ENCODE data around the gene BACH2. TPM values are rescaled to one million over a fixed set of nuclear protein-coding genes. Genes with fewer than 3 reads are reported as not detected.
"Not testable (repeated sequence)": the region's sequence is repeated elsewhere in the genome, so short reads cannot be mapped to it uniquely, and the experiment has no call there.

The BACH2 gene
- total and polyA plus RNA-seq, 4 donors = 0.78 to 17.4 (median 3.2) TPM

DNA sequence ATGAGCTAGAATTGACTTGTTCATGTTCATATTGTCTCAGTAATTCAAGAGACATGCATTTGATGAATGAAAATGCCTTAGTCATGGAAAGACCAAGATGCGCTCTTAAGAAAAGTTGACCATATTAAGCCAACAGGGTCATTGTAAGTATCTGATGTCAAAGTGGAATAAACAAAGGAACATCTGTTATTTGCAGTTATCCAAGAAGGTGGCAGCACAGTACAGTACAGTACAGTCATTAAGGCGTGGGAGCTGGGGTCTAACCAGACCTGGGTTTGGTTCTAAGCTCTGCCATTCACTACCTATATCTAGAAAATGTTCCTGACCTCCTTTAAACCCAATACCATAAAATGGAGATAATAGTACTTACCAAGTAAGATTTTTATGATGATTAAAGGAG, 178.1 kb downstream of the BACH2 start:
- Histone ChIP-seq H3K4me3 (no peak overlapping the region), H3K27me3 (ENCODE audit: control insufficient read depth in 3 of 3, insufficient read depth in 3 of 3, low read length in 2 of 3) (peaks cover 0 to 22% (median 0%) of the 10 kb centered on the region in 3 donors), H3K4me1 (ENCODE audit: control insufficient read depth in 5 of 5, insufficient read depth in 5 of 5, low read length in 5 of 5) (no peaks in the 10 kb centered on the region), H3K36me3 (ENCODE audit: control insufficient read depth in 4 of 4, insufficient read depth in 4 of 4, low read length in 4 of 4) (no peaks in the 10 kb centered on the region), H3K9me3 (ENCODE audit: control insufficient read depth in 4 of 4, insufficient read depth in 3 of 4, low read length in 3 of 4) (peaks cover 0 to under 1% (median 0%) of the 10 kb centered on the region in 4 donors), H3K9ac (ENCODE audit: insufficient read depth in 1 of 2, low read length in 2 of 2) (no peak overlapping the region), H3K27ac (ENCODE audit: low read depth in 1 of 2, low read length in 1 of 2) (no peak overlapping the region)
- TF ChIP-seq, protein P1, sequence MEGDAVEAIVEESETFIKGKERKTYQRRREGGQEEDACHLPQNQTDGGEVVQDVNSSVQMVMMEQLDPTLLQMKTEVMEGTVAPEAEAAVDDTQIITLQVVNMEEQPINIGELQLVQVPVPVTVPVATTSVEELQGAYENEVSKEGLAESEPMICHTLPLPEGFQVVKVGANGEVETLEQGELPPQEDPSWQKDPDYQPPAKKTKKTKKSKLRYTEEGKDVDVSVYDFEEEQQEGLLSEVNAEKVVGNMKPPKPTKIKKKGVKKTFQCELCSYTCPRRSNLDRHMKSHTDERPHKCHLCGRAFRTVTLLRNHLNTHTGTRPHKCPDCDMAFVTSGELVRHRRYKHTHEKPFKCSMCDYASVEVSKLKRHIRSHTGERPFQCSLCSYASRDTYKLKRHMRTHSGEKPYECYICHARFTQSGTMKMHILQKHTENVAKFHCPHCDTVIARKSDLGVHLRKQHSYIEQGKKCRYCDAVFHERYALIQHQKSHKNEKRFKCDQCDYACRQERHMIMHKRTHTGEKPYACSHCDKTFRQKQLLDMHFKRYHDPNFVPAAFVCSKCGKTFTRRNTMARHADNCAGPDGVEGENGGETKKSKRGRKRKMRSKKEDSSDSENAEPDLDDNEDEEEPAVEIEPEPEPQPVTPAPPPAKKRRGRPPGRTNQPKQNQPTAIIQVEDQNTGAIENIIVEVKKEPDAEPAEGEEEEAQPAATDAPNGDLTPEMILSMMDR (IDR thresholded peaks at IDR 0.05; ENCODE audit: control extremely low read depth, extremely low read depth) = no peak
- WGBS, 2 donors = 75 to 79% methylated on average over 2 of the region's 2 CpGs
- DNase-seq (no peak), ATAC-seq (ENCODE audit: insufficient read depth, low FRiP score) (no peak)

DNA sequence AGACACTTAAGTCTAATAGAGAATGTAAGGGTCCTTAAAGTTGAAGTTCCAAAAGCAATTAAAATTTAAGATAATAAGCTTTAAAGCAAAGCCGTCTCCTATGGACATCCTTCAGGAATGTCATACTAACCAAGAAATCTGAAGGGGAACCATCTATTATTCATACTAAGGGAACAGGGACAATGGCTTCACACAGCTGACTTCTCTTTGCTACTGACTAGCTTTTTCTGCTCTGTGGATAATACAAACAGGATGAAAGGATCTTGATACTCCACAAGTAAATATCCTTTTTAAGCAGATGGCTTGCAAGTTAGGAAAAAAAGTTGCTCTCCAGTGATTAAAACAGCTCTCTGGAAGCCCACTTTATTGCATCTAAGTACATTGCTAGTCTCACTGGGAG, 178.6 kb downstream of the BACH2 start:
- Histone ChIP-seq H3K27me3 (ENCODE audit: control insufficient read depth in 3 of 3, insufficient read depth in 3 of 3, low read length in 2 of 3) (peaks cover 0 to 20% (median 0%) of the 10 kb centered on the region in 3 donors), H3K27ac (ENCODE audit: low read depth in 1 of 2, low read length in 1 of 2) (no peak overlapping the region), H3K4me1 (ENCODE audit: control insufficient read depth in 5 of 5, insufficient read depth in 5 of 5, low read length in 5 of 5) (no peaks in the 10 kb centered on the region), H3K9ac (ENCODE audit: insufficient read depth in 1 of 2, low read length in 2 of 2) (no peak overlapping the region), H3K4me3 (no peak overlapping the region), H3K36me3 (ENCODE audit: control insufficient read depth in 4 of 4, insufficient read depth in 4 of 4, low read length in 4 of 4) (no peaks in the 10 kb centered on the region), H3K9me3 (ENCODE audit: control insufficient read depth in 4 of 4, insufficient read depth in 3 of 4, low read length in 3 of 4) (peaks cover 0 to 5% (median 0%) of the 10 kb centered on the region in 4 donors)
- 65 to 72% methylated on average over 1 of the region's 1 CpG for WGBS, 2 donors
- TF ChIP-seq, protein P1 (IDR thresholded peaks at IDR 0.05; ENCODE audit: control extremely low read depth, extremely low read depth) = no peak
- ATAC-seq (ENCODE audit: insufficient read depth, low FRiP score) (no peak), DNase-seq (no peak)

DNA sequence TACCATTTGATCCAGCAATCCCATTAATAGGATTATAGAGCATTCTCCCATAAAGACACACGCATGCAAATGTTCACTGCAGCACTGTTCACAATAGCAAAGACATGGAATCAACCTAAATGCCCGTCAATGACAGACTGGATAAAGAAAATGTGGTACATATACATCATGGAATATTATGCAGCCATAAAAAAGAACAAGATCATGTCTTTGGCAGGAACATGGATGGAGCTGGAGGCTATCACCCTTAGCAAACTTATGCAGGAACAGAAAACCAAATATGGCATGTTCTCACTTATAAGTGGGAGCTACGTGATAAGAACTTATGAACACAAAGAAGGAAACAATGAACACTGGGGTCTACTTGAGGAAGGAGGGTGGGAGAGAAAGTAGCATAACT, 180.5 kb downstream of the BACH2 start:
- H3K27ac ChIP-seq (ENCODE audit: low read depth in 1 of 2, low read length in 1 of 2); H3K4me1 ChIP-seq (ENCODE audit: control insufficient read depth in 5 of 5, insufficient read depth in 5 of 5, low read length in 5 of 5); H3K9me3 ChIP-seq (ENCODE audit: control insufficient read depth in 4 of 4, insufficient read depth in 3 of 4, low read length in 3 of 4); ATAC-seq (ENCODE audit: insufficient read depth, low FRiP score); H3K4me3 ChIP-seq; DNase-seq; H3K36me3 ChIP-seq (ENCODE audit: control insufficient read depth in 4 of 4, insufficient read depth in 4 of 4, low read length in 4 of 4); H3K9ac ChIP-seq (ENCODE audit: insufficient read depth in 1 of 2, low read length in 2 of 2): not testable (repeated sequence)
- 74 to 79% methylated on average over 3 of the region's 3 CpGs for WGBS, 2 donors
- H3K27me3 ChIP-seq (ENCODE audit: control insufficient read depth in 3 of 3, insufficient read depth in 3 of 3, low read length in 2 of 3) = peaks cover 0 to 19% (median 0%) of the 10 kb centered on the region in 3 donors

DNA sequence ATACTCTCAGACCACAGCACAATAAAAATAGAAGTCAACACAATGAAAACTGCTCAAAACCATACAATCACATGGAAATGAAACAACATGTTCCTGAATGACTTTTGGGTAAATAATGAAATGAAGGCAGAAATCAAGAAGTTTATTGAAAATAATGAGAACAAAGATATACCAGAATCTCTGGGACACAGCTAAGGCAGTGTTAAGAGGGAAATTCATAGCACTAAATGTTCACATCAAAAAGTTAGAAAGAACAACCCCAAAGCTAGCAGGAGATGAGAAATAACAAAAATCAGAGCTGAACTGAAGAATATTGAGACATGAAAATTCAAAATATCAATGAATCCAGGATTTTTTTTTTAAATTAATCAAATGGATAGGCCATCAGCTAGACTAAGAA, 183.3 kb downstream of the BACH2 start:
- H3K36me3 ChIP-seq (ENCODE audit: control insufficient read depth in 4 of 4, insufficient read depth in 4 of 4, low read length in 4 of 4) = no peaks in the 10 kb centered on the region
- H3K4me1 ChIP-seq (ENCODE audit: control insufficient read depth in 5 of 5, insufficient read depth in 5 of 5, low read length in 5 of 5) = peaks cover 0 to 2% (median 0%) of the 10 kb centered on the region in 5 donors
- TF ChIP-seq, protein P1 (IDR thresholded peaks at IDR 0.05; ENCODE audit: control extremely low read depth, extremely low read depth) = no peak

More for the DNA sequence above, 183.3 kb downstream of the BACH2 start:
- no peak overlapping the region for H3K4me3 ChIP-seq
- H3K9me3 ChIP-seq (ENCODE audit: control insufficient read depth in 4 of 4, insufficient read depth in 3 of 4, low read length in 3 of 4) = peaks cover 0 to 6% (median under 1%) of the 10 kb centered on the region in 4 donors
- H3K27me3 ChIP-seq (ENCODE audit: control insufficient read depth in 3 of 3, insufficient read depth in 3 of 3, low read length in 2 of 3) = peaks cover 0 to 22% (median 0%) of the 10 kb centered on the region in 3 donors
- no peak overlapping the region for H3K27ac ChIP-seq (ENCODE audit: low read depth in 1 of 2, low read length in 1 of 2)
- ATAC-seq (ENCODE audit: insufficient read depth, low FRiP score) (no peak), DNase-seq (no peak)
- no peak overlapping the region for H3K9ac ChIP-seq (ENCODE audit: insufficient read depth in 1 of 2, low read length in 2 of 2)
